ENCODE measurements around the gene MN1.

Gene MN1

GRCh38 chr22:27825174-27825573 is 23.6 kb upstream of the MN1 start:
- DNase-seq, result no peak

GRCh38 chr22:27823221-27823620 is 21.7 kb upstream of the MN1 start:
- DNase-seq, result no peak

DNA sequence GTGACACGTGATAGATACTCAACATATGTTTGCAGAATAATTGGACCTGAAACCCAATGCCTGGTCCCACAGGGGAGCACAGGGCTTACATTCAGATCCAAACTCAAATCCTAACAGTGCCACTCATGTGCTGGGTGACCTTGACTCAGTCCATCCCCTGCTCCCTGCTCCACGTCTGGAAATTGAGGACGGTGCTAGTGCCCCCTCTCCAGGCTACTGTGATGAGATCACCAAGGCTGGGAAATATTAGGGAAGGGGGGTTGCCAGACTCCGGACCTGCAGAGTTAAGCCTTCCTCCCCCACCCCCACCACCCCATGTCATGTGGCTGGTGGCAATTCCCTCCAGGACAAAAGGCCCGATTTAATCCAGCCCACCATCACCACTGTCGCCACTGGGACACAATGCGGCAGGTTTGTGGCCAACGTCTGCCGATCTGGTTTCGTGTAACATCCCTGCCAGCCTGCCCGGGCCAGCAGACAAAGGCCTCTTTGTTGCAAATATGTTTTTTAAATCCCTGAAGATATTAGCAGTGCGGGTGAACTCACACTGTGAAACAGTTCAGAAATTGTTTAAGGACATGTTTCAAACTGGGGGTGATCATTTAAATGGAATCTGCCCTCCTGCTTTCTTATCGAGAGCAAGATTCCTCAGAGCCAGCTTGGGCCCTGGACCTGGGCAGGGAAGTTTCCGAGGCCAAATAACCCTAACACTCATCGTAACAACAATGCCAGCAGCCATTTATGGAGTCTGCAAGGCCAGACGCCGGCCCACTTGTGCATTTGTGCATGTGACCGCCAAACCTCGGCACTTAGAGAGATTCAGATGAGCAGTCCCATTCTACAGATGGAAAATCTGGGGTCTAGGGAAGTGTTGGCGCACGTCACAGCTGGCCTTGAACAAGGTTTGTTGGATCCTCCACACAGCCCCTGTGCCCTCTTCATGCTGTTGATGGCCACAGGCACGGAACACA is 19.6 kb upstream of the MN1 start:
- no peak for DNase-seq

- DNase-seq, result no peak
Observed at GRCh38 chr22:27816552-27816951, 15.0 kb upstream of the MN1 start.

GRCh38 chr22:27815826-27816530 is 14.4 kb upstream of the MN1 start:
- no peak for DNase-seq

DNA sequence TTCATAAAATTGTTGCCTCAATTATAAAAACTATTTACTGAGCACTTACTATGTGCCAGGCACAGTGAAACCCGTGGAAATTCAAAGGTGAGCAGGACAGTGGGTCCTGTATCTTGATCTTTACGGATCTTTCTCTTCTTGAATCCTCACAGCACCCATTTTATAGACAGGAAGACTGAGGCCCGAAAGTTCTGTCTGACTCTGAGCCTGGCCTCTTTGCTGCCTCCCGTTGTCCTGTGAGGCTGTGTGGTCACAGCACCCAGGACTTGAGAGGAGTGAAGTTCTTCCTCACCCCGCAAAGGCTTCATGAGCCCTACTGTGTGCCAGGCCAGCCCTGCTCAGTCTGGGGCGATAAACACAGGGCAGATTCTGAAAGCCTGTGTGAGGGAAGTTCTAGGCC is 13.4 kb upstream of the MN1 start:
- DNase-seq, result no peak

DNA sequence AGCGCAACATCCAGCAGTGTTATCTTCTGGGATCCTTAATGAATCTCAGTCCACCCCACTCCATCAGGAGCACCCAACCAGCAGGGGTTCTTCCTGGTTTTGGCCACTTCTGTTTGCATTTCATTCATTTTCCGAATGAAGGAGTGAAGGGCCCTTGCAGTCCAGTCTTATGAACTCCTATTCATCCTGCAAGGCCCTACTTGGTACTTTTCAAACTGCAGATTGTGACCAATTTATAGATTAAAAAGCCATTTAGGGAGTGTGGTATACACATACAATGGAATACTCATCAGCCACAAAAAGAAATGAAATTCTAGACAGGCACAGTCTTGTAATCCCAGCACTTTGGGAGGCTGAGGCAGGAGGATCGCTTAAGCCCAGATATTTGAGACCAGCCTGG is 10.2 kb upstream of the MN1 start:
- no peak for DNase-seq

DNA sequence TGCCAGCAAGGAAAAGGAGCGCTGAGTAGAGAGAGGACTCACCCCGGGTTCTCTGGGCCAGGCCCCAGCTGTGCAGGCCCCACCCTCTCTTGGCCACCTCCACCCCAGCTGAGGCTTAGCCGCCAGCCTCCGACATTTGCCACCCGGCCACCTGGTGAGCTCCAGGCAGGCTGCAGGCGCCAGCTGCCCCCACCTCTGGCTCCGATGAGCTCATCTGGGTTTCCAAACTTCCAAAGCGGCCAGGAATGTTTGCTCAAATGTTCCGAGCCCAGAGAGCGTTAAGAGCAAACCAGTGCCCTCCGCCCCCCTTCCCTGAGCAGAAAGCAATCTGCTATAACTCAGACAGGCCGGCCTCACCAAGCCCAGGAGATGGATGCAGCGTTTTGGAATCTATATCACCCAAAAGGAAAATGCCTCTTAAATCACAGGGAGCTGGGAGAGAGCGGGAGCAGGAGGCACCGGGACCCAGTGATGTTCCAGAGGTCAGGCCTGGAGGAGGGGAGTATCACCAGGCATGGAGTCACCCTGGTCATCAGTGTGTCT is 9.1 kb upstream of the MN1 start:
- no peak for DNase-seq

- DNase-seq, result no peak
Observed at GRCh38 chr22:27809700-27810608, 8.4 kb upstream of the MN1 start.

- no peak for DNase-seq
Observed at GRCh38 chr22:27809226-27809603, 7.7 kb upstream of the MN1 start.

- DNase-seq, result no peak
Observed at GRCh38 chr22:27808451-27809225, 7.1 kb upstream of the MN1 start.

DNA sequence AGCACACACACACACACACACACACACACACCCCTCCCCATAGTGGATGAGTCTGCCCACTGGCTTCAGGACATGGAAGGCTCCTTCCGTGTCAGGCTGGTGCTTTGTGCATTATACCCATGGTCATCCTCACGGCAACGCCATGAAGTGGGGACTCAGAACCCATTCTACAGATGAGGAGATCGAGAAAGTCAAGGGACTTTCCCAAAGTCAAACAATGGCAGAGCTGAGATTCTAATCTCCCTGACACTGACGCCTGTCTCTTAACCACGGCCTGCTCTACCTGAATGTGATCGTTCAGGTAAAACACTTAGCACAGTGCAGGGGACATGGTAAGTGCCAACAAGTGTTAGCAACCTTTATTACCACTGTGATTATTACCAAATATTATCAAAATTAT is 4.3 kb upstream of the MN1 start:
- no peak for DNase-seq

DNA sequence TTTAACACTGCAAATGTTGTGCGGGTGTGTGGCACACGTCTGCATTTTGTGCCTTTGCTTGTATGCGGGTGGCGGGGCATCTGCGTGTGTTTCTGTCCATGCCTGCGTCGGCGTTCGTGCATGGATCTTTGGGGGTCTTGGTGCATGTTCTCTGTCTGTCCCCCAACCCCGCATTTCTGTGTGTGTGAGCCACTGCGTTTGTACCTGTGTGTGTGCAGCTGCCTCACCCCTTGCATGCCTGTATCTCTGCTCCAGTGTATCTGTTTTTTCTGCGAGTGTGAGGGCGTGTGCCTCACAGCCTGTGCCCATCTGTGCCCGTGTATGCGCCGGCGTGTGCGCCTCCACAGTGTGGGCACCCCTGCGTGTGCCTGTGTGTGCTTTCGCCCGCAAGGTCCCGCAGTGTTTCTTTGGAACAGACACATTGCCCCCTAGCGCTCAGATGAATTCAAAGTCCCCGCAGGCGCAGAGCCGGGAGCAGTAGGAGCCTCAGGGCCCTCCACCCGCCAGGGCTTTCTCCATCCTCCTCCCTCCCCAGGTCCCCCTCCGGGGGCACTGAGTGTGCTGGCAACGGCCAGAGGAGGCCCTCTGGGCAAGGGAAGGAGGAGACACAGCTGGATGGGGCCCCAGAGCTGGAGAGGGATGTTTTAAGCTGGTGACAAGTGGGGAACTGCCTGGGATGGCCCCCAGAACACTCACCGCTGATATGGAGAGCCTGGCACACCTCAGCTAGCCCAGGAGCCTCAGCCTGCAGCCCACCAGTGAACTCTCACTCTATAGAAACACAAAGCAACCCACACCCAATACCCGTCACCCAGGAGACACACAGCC is 3.1 kb upstream of the MN1 start:
- DNase-seq, result peak; percentile 15 to 35

DNA sequence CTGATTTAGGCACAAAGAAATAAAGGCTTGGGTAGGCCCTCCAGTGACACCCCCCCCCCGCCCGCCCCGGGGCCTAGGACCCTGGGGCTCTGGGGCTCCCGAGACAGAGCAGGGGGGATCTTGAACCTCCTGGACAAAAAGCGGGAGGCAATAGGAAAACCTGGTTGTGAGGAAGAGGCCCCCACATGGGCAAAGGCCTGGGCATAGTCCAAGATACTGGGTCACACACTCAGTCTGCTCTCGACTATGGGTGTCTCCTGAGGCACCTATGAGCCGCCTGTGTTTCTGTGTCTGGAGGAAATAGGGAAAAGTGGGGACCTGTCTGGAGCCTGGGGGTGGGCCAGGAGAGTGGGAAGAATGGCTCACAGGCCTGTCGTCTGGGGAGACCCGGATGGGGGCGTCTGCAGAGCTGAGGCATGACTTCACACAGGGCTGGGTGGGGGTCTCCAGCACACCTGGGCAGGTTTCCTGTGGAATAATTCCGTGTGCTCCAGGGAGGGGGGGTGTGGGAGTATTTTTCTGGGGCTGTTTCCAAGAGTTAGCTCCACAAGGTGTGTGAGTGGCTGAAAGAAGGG is 2.4 kb upstream of the MN1 start:
- DNase-seq, result no peak

- DNase-seq, result no peak
Observed at GRCh38 chr22:27802346-27803073, 954 bp upstream of the MN1 start.

GRCh38 chr22:27801202-27801615 is 347 bp downstream of the MN1 start:
- DNase-seq, result no peak

- no peak for DNase-seq
Observed at GRCh38 chr22:27800250-27801201, 1.0 kb downstream of the MN1 start.

DNA sequence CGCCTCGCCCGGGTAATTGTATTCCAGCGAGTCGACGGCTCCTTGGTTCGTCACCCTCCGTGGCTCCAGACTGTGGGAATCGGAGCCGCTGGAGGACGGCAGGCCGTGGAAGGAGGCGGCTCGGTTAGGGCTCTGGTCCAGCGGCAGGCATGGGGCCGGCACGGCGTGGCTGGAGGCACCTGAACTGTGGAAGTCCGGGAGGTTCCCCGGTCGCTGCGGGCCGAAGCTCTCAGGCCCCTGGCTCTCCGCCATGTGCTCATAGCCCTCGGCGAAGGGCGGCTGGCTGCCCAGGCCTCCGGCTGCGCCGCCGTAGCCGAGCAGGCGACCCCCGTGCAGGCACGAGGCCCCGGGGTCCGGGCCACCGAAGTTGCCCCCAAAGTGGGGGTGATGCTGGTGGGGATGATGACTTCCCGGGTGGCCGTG is 1.7 kb downstream of the MN1 start:
- no peak for DNase-seq

Measured in AML-193 (cell line).